ENCODE data around the gene GRIK3.

GRIK3 gene

DNA sequence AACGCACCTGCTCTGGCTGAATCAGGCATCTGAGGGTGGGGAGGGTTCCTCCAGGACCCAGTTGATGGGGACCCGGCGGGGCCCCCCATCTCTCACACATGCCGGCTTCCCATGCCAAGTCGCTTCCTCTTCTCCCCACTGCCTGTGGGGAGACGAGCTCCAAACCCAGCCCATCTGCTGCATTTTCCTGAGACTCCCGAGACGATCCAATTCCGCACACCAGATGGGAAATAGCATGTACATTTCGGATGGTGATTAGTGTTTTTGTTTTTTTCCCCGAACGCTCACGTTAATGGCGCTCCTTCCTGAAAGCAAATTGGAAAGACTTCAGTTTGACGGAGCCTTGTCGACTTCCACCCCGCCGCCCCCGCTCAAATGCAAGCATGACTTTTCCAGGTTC is 13.2 kb upstream of the GRIK3 start:
- H3K27me3 ChIP-seq (ENCODE audit: insufficient read depth, insufficient read length), result no peaks in the 10 kb centered on the region
- H3K36me3 ChIP-seq (ENCODE audit: insufficient read depth, insufficient read length, low read length), result no peaks in the 10 kb centered on the region

DNA sequence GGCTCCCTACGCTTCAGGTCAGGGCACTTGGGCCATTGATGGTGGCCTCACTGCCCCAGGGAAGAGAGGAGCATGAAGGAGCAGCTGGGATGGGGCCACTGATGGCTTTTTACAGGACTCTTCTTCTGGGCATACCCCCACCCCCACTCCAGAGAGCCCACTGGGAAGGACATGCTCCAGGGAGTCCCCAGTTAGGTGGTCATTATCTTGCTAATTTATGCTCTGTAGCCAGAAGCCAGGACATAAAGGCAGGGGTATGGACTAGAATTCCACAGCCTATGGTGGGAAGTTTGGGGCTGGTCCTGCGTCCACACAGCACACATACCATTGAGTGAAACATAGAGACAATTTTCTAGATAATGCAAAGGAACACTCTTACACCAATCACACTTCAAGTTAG is 8.8 kb upstream of the GRIK3 start:
- Histone ChIP-seq H3K9me3 (ENCODE audit: insufficient read depth, low read length) (no peaks in the 10 kb centered on the region), H3K4me3 (ENCODE audit: insufficient read length, low read depth) (no peak overlapping the region), H3K27me3 (ENCODE audit: insufficient read depth, insufficient read length) (no peaks in the 10 kb centered on the region), H3K36me3 (ENCODE audit: insufficient read depth, insufficient read length, low read length) (no peaks in the 10 kb centered on the region), H3K4me1 (ENCODE audit: insufficient read depth, insufficient read length) (peaks cover 42% of the 10 kb centered on the region), H3K9ac (ENCODE audit: insufficient read length, low read depth) (no peak overlapping the region)
- no peak for DNase-seq (ENCODE audit: low read depth, low spot score)
- TF ChIP-seq YY1 (IDR thresholded peaks at IDR 0.05; ENCODE audit: insufficient read depth, insufficient read length) (no peak), SUZ12 (IDR thresholded peaks at IDR 0.05; ENCODE audit: extremely low read depth, insufficient read depth, insufficient read length) (no peak), ZNF274 (IDR thresholded peaks at IDR 0.05; ENCODE audit: low read depth, low read length) (no peak)

More for the DNA sequence above, 13.2 kb upstream of the GRIK3 start:
- no peak overlapping the region for H3K9ac ChIP-seq (ENCODE audit: insufficient read length, low read depth)
- H3K4me3 ChIP-seq (ENCODE audit: insufficient read length, low read depth), result no peak overlapping the region
- TF ChIP-seq SUZ12 (IDR thresholded peaks at IDR 0.05; ENCODE audit: extremely low read depth, insufficient read depth, insufficient read length) (no peak), YY1 (IDR thresholded peaks at IDR 0.05; ENCODE audit: insufficient read depth, insufficient read length) (no peak), ZNF274 (IDR thresholded peaks at IDR 0.05; ENCODE audit: low read depth, low read length) (no peak)
- peaks cover 30% of the 10 kb centered on the region for H3K4me1 ChIP-seq (ENCODE audit: insufficient read depth, insufficient read length)
- H3K9me3 ChIP-seq (ENCODE audit: insufficient read depth, low read length), result no peaks in the 10 kb centered on the region
- DNase-seq (ENCODE audit: low read depth, low spot score), result no peak

DNA sequence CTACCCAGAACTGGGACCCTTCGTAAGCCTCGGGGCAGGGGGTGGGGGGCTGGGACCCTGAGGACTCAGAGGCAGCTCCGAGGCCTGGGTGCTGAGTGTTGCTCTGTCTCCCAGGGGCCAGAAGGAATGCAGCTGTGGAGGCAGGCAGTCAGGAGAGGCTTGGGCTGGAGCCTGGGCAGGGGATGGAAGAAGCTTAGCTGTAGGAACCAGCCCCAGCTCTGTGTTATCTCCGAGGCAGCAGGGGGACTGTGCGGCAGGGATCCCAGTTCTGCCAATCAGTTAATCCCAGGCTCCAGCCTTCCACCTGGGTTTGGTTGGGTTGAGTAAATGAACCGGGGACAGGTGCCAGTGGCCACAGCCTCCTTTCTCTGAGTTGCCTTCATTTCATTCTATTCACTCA is 8.2 kb upstream of the GRIK3 start:
- H3K27me3 ChIP-seq (ENCODE audit: insufficient read depth, insufficient read length), result peaks cover 2% of the 10 kb centered on the region
- H3K9ac ChIP-seq (ENCODE audit: insufficient read length, low read depth), result no peak overlapping the region
- H3K36me3 ChIP-seq (ENCODE audit: insufficient read depth, insufficient read length, low read length), result no peaks in the 10 kb centered on the region
- no peak for DNase-seq (ENCODE audit: low read depth, low spot score)
- no peaks in the 10 kb centered on the region for H3K9me3 ChIP-seq (ENCODE audit: insufficient read depth, low read length)
- H3K4me1 ChIP-seq (ENCODE audit: insufficient read depth, insufficient read length), result peaks cover 46% of the 10 kb centered on the region
- no peak overlapping the region for H3K4me3 ChIP-seq (ENCODE audit: insufficient read length, low read depth)
- TF ChIP-seq SUZ12 (IDR thresholded peaks at IDR 0.05; ENCODE audit: extremely low read depth, insufficient read depth, insufficient read length), result no peak
- TF ChIP-seq YY1 (IDR thresholded peaks at IDR 0.05; ENCODE audit: insufficient read depth, insufficient read length), result no peak
- TF ChIP-seq ZNF274 (IDR thresholded peaks at IDR 0.05; ENCODE audit: low read depth, low read length), result no peak

DNA sequence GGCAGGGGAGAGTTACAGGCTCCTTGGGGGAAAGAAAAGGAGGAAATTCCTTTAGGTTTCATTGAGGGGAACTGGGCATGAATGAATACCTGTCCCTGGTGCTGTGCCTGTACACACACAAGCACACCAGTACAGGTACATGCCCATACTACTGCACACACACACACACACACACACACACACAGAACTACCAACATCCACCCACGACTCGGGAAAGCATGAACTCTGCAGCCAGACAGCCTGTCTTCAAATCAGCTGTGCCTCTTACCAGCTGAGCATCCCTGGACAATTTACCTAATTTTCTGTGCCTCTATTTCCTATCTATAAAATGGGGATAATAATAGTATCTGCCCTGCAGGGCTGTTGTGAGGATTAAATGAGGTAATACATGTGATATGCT is 7.2 kb upstream of the GRIK3 start:
- DNase-seq (ENCODE audit: low read depth, low spot score), result no peak
- no peak overlapping the region for H3K4me3 ChIP-seq (ENCODE audit: insufficient read length, low read depth)
- no peaks in the 10 kb centered on the region for H3K36me3 ChIP-seq (ENCODE audit: insufficient read depth, insufficient read length, low read length)
- TF ChIP-seq ZNF274 (IDR thresholded peaks at IDR 0.05; ENCODE audit: low read depth, low read length), result no peak
- no peak for TF ChIP-seq SUZ12 (IDR thresholded peaks at IDR 0.05; ENCODE audit: extremely low read depth, insufficient read depth, insufficient read length)
- peaks cover 3% of the 10 kb centered on the region for H3K27me3 ChIP-seq (ENCODE audit: insufficient read depth, insufficient read length)
- no peaks in the 10 kb centered on the region for H3K9me3 ChIP-seq (ENCODE audit: insufficient read depth, low read length)
- peaks cover 47% of the 10 kb centered on the region for H3K4me1 ChIP-seq (ENCODE audit: insufficient read depth, insufficient read length)
- H3K9ac ChIP-seq (ENCODE audit: insufficient read length, low read depth), result no peak overlapping the region

DNA sequence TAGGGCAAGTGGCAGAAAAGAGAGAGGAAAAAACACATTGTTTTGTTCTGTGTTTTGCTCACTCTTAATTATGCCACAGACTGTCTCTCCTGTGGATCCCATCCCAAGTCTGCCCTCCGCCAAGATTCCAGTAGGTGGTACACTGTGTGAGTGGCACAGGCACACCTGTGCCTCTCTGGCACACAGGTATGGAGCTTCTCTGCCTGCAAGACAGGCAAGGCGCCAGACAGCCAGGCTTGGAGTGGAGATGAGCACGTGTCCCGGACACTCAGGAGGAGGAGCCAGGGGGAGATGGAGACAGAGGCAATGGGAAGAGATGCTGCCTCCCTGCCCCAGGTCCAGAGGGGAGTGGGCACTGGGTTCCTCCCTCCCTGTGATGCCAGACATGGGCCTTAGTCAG is 6.5 kb upstream of the GRIK3 start:
- H3K4me3 ChIP-seq (ENCODE audit: insufficient read length, low read depth), result no peak overlapping the region
- no peaks in the 10 kb centered on the region for H3K36me3 ChIP-seq (ENCODE audit: insufficient read depth, insufficient read length, low read length)
- no peak overlapping the region for H3K9ac ChIP-seq (ENCODE audit: insufficient read length, low read depth)
- TF ChIP-seq ZNF274 (IDR thresholded peaks at IDR 0.05; ENCODE audit: low read depth, low read length) (no peak), SUZ12 (IDR thresholded peaks at IDR 0.05; ENCODE audit: extremely low read depth, insufficient read depth, insufficient read length) (no peak), YY1 (IDR thresholded peaks at IDR 0.05; ENCODE audit: insufficient read depth, insufficient read length) (no peak)
- H3K4me1 ChIP-seq (ENCODE audit: insufficient read depth, insufficient read length), result peaks cover 52% of the 10 kb centered on the region
- no peaks in the 10 kb centered on the region for H3K9me3 ChIP-seq (ENCODE audit: insufficient read depth, low read length)
- no peak for DNase-seq (ENCODE audit: low read depth, low spot score)
- H3K27me3 ChIP-seq (ENCODE audit: insufficient read depth, insufficient read length), result peaks cover 5% of the 10 kb centered on the region

DNA sequence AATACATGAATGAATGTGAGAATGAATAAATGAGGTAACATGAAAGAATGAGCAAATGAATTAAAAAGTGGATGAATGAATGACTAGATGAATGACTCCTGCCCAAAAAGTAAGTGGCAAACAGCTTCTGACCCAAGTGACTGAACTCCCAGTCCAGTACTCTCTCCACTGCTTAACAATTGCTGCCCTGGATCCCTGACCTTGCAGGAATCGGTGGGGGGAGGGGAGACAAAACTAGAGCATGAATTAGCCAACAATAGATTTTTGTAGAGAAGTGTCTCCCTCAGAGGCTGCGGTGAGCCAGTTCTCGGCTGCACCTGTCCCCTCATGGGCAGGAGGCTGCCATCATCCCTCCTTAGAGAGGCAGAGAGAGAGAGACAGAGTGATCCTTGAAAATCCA is 5.9 kb upstream of the GRIK3 start:
- DNase-seq (ENCODE audit: low read depth, low spot score), result no peak
- Histone ChIP-seq H3K4me3 (ENCODE audit: insufficient read length, low read depth) (no peak overlapping the region), H3K9ac (ENCODE audit: insufficient read length, low read depth) (no peak overlapping the region), H3K27me3 (ENCODE audit: insufficient read depth, insufficient read length) (peaks cover 10% of the 10 kb centered on the region), H3K4me1 (ENCODE audit: insufficient read depth, insufficient read length) (peaks cover 57% of the 10 kb centered on the region), H3K36me3 (ENCODE audit: insufficient read depth, insufficient read length, low read length) (no peaks in the 10 kb centered on the region), H3K9me3 (ENCODE audit: insufficient read depth, low read length) (no peaks in the 10 kb centered on the region)
- TF ChIP-seq SUZ12 (IDR thresholded peaks at IDR 0.05; ENCODE audit: extremely low read depth, insufficient read depth, insufficient read length), result no peak
- TF ChIP-seq ZNF274 (IDR thresholded peaks at IDR 0.05; ENCODE audit: low read depth, low read length), result no peak
- TF ChIP-seq YY1 (IDR thresholded peaks at IDR 0.05; ENCODE audit: insufficient read depth, insufficient read length), result no peak

DNA sequence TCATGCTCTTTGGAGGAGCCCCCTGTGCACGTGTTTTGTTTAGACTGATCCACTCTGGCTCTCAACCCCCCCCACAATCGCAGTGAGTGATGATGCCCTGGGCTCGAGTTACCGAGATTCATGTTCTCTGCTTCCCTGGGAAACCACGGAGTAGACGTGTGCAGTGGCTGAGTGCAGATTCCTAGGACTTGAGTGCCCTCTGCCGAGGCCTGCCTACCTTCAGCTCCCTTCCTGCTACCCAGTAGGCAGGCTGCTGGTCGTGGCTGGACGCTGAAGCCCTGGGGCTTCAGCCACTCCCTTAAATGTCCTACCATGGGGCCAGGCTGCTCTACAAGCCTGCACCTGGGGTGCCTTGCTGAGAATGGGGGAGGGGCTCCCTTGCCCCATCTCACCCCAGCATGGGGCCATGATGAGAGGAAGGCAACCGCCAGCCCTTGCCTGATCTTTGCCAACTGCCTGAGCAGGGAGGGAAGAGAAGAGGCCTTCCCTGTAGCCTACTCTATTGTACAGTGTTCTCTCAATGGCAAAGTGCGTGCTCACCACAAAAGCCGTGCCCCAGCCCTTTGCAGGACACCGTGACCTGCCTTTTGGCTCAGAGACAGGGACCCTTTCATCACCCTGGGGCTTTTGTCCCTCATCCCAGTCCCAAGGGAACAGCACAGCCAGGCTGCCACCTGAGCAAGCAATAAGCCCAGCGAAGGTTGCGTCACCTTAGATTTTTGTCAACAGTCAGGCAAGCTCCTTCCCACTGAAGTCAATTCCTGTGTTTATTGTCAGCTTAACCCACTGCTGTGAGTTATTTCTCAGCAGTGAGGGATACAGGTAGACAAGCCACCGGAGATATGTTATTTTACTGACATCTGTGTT is 4.1 kb upstream of the GRIK3 start:
- no peak for DNase-seq (ENCODE audit: low read depth, low spot score)
- TF ChIP-seq YY1 (IDR thresholded peaks at IDR 0.05; ENCODE audit: insufficient read depth, insufficient read length), result no peak
- no peak for TF ChIP-seq ZNF274 (IDR thresholded peaks at IDR 0.05; ENCODE audit: low read depth, low read length)
- TF ChIP-seq SUZ12 (IDR thresholded peaks at IDR 0.05; ENCODE audit: extremely low read depth, insufficient read depth, insufficient read length), result no peak
- no peak overlapping the region for H3K4me3 ChIP-seq (ENCODE audit: insufficient read length, low read depth)
- peaks cover 27% of the 10 kb centered on the region for H3K27me3 ChIP-seq (ENCODE audit: insufficient read depth, insufficient read length)
- no peaks in the 10 kb centered on the region for H3K36me3 ChIP-seq (ENCODE audit: insufficient read depth, insufficient read length, low read length)
- H3K9me3 ChIP-seq (ENCODE audit: insufficient read depth, low read length), result no peaks in the 10 kb centered on the region
- H3K9ac ChIP-seq (ENCODE audit: insufficient read length, low read depth), result peak overlapping the region; percentile 34
- peaks cover 55% of the 10 kb centered on the region for H3K4me1 ChIP-seq (ENCODE audit: insufficient read depth, insufficient read length)

All from NT2/D1 (cell line).